ENCODE measurements around the gene MLX. TPM values are rescaled to one million over a fixed set of nuclear protein-coding genes. Genes with fewer than 3 reads are reported as not detected.

Gene MLX
- total RNA-seq, 1 donor from 2014 or later = 26.5 TPM

- H3K4me3 ChIP-seq (ENCODE audit: insufficient read depth, low read depth, low read length) = peak overlapping the region; percentile 69
- DNase-seq (ENCODE audit: low read depth) = no peak
- TF ChIP-seq EZH2 (IDR thresholded peaks at IDR 0.05; ENCODE audit: insufficient read depth, low read length) (no peak), CTCF (IDR thresholded peaks at IDR 0.05; ENCODE audit: insufficient read depth, low read depth, low read length) (no peak)
- H3K4me1 Mint-ChIP-seq (ENCODE audit: low read depth, unreplicated experiment) = peaks cover 12% of the 10 kb centered on the region
- H3K4me1 ChIP-seq (ENCODE audit: insufficient read depth, low read length) = peaks cover 16% of the 10 kb centered on the region
- no peaks in the 10 kb centered on the region for H3K36me3 ChIP-seq (ENCODE audit: insufficient read depth, low read length)
- H3K9ac ChIP-seq (ENCODE audit: low read length) = peak overlapping the region; percentile 92
- H3K79me2 ChIP-seq (ENCODE audit: insufficient read depth, low read length) = peaks cover 27% of the 10 kb centered on the region
- no peaks in the 10 kb centered on the region for H3K27me3 Mint-ChIP-seq (ENCODE audit: low read depth, unreplicated experiment)
- peak overlapping the region; percentile 72 for H3K27ac ChIP-seq (ENCODE audit: low read depth, low read length)
- H3K4me3 Mint-ChIP-seq (ENCODE audit: unreplicated experiment) = peak overlapping the region; percentile 91
- no peaks in the 10 kb centered on the region for H3K9me3 Mint-ChIP-seq (ENCODE audit: unreplicated experiment)
- H4K20me1 ChIP-seq (ENCODE audit: insufficient read depth, low read length) = peaks cover 9% of the 10 kb centered on the region
- H3K9me3 ChIP-seq (ENCODE audit: insufficient read depth, low read depth, low read length) = no peaks in the 10 kb centered on the region
- H3K36me3 Mint-ChIP-seq (ENCODE audit: low read depth, unreplicated experiment) = peaks cover under 1% of the 10 kb centered on the region
- no peak overlapping the region for H3K27ac Mint-ChIP-seq (ENCODE audit: unreplicated experiment)
- H2AFZ ChIP-seq (ENCODE audit: low read depth, low read length) = peak overlapping the region; percentile 79
- peak overlapping the region; percentile 91 for H3K4me2 ChIP-seq (ENCODE audit: low read length)
- no peaks in the 10 kb centered on the region for H3K27me3 ChIP-seq (ENCODE audit: insufficient read depth, low read length)
- no peak for FAIRE-seq
Measured at GRCh38 chr17:42553866-42554249, 13.0 kb upstream of the MLX start.

GRCh38 chr17:42554250-42555121 is 12.4 kb upstream of the MLX start:
- no peak overlapping the region for H3K27ac Mint-ChIP-seq (ENCODE audit: unreplicated experiment)
- peak overlapping the region; percentile 91 for H3K4me2 ChIP-seq (ENCODE audit: low read length)
- peaks cover 12% of the 10 kb centered on the region for H3K4me1 Mint-ChIP-seq (ENCODE audit: low read depth, unreplicated experiment)
- H3K4me1 ChIP-seq (ENCODE audit: insufficient read depth, low read length) = peaks cover 16% of the 10 kb centered on the region
- peak overlapping the region; percentile 92 for H3K9ac ChIP-seq (ENCODE audit: low read length)
- H2AFZ ChIP-seq (ENCODE audit: low read depth, low read length) = peak overlapping the region; percentile 79
- no peaks in the 10 kb centered on the region for H3K27me3 ChIP-seq (ENCODE audit: insufficient read depth, low read length)
- no peaks in the 10 kb centered on the region for H3K9me3 Mint-ChIP-seq (ENCODE audit: unreplicated experiment)
- H3K9me3 ChIP-seq (ENCODE audit: insufficient read depth, low read depth, low read length) = no peaks in the 10 kb centered on the region
- H3K36me3 Mint-ChIP-seq (ENCODE audit: low read depth, unreplicated experiment) = no peaks in the 10 kb centered on the region
- peaks cover 5% of the 10 kb centered on the region for H4K20me1 ChIP-seq (ENCODE audit: insufficient read depth, low read length)
- H3K27ac ChIP-seq (ENCODE audit: low read depth, low read length) = peak overlapping the region; percentile 72
- peaks cover 27% of the 10 kb centered on the region for H3K79me2 ChIP-seq (ENCODE audit: insufficient read depth, low read length)
- H3K4me3 Mint-ChIP-seq (ENCODE audit: unreplicated experiment) = peak overlapping the region; percentile 91
- H3K27me3 Mint-ChIP-seq (ENCODE audit: low read depth, unreplicated experiment) = no peaks in the 10 kb centered on the region
- FAIRE-seq (no peak), DNase-seq (ENCODE audit: low read depth) (peak; percentile 73)
- TF ChIP-seq CTCF (IDR thresholded peaks at IDR 0.05; ENCODE audit: insufficient read depth, low read depth, low read length) (no peak), EZH2 (IDR thresholded peaks at IDR 0.05; ENCODE audit: insufficient read depth, low read length) (no peak)
- H3K4me3 ChIP-seq (ENCODE audit: insufficient read depth, low read depth, low read length) = peak overlapping the region; percentile 69
- no peaks in the 10 kb centered on the region for H3K36me3 ChIP-seq (ENCODE audit: insufficient read depth, low read length)
